ENCODE results near the gene TALDO1.
"Not testable (repeated sequence)": the region's sequence is repeated elsewhere in the genome, so short reads cannot be mapped to it uniquely, and the experiment has no call there.

The TALDO1 gene

GRCh38 chr11:737366-737765 lies 9.9 kb upstream of the TALDO1 start:
- DNase-seq (ENCODE audit: low read depth) = no peak

- not testable (repeated sequence) for DNase-seq (ENCODE audit: low read depth)
Observed at GRCh38 chr11:737899-738298, 9.4 kb upstream of the TALDO1 start.

GRCh38 chr11:742156-742546 lies 5.1 kb upstream of the TALDO1 start:
- DNase-seq (ENCODE audit: low read depth) = no peak

GRCh38 chr11:742571-743201 lies 4.6 kb upstream of the TALDO1 start:
- DNase-seq (ENCODE audit: low read depth) = no peak

GRCh38 chr11:745428-745827 lies 1.8 kb upstream of the TALDO1 start:
- DNase-seq (ENCODE audit: low read depth) = no peak

GRCh38 chr11:746289-747157 lies 741 bp upstream of the TALDO1 start:
- DNase-seq (ENCODE audit: low read depth) = no peak

- DNase-seq (ENCODE audit: low read depth) = no peak
Observed at GRCh38 chr11:748007-748359, 719 bp downstream of the TALDO1 start.

GRCh38 chr11:749731-750130 lies 2.5 kb downstream of the TALDO1 start:
- no peak for DNase-seq (ENCODE audit: low read depth)

GRCh38 chr11:760236-760635 lies 13.0 kb downstream of the TALDO1 start:
- DNase-seq (ENCODE audit: low read depth) = no peak

- no peak for DNase-seq (ENCODE audit: low read depth)
Observed at GRCh38 chr11:761526-762108, 14.4 kb downstream of the TALDO1 start.

GRCh38 chr11:762421-763072 lies 15.3 kb downstream of the TALDO1 start:
- DNase-seq (ENCODE audit: low read depth) = no peak

- DNase-seq (ENCODE audit: low read depth) = no peak
Observed at GRCh38 chr11:763073-763463, 15.8 kb downstream of the TALDO1 start.

GRCh38 chr11:763549-764321 lies 16.5 kb downstream of the TALDO1 start:
- no peak for DNase-seq (ENCODE audit: low read depth)

GRCh38 chr11:764322-765024 lies 17.2 kb downstream of the TALDO1 start:
- no peak for DNase-seq (ENCODE audit: low read depth)

GRCh38 chr11:765025-765801 lies 17.9 kb downstream of the TALDO1 start:
- DNase-seq (ENCODE audit: low read depth) = no peak

GRCh38 chr11:765802-766091 lies 18.5 kb downstream of the TALDO1 start:
- no peak for DNase-seq (ENCODE audit: low read depth)

- DNase-seq (ENCODE audit: low read depth) = no peak
Observed at GRCh38 chr11:766106-766935, 19.1 kb downstream of the TALDO1 start.

GRCh38 chr11:766936-767210 lies 19.6 kb downstream of the TALDO1 start:
- no peak for DNase-seq (ENCODE audit: low read depth)

GRCh38 chr11:767238-767637 lies 20.0 kb downstream of the TALDO1 start:
- no peak for DNase-seq (ENCODE audit: low read depth)
